ENCODE results near the gene IPCEF1. TPM values are rescaled to one million over a fixed set of nuclear protein-coding genes. Genes with fewer than 3 reads are reported as not detected.

Gene IPCEF1
- total RNA-seq, 1 donor, result 0.36 TPM

DNA sequence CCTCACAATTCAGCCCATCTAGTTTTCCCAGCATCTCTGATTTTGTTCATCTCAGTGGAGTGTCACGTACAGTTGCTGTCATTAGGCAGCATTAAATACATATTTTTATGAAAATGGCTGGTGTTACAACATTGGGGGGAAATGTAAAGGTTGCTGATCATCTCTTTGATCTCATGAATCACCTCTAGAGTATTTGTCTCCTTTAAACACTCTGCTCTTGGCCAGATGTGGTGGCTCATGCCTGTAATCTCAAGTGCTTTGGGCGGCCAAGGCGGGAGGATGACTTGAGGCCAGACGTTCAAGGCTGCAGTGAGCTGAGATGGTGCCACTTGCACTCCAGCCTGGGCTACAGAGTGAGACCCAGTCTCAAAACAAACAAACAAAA is 128.1 kb downstream of the IPCEF1 start:
- no peak overlapping the region for H2AFZ ChIP-seq (ENCODE audit: low read length)
- H3K9me3 ChIP-seq (ENCODE audit: low read depth, low read length), result no peaks in the 10 kb centered on the region
- no peaks in the 10 kb centered on the region for H3K79me2 ChIP-seq (ENCODE audit: insufficient read depth, low read length)
- H3K36me3 ChIP-seq (ENCODE audit: insufficient read depth, low read length), result no peaks in the 10 kb centered on the region
- no peaks in the 10 kb centered on the region for H3K27me3 ChIP-seq (ENCODE audit: insufficient read depth, low read length)
- H3K4me3 ChIP-seq (ENCODE audit: insufficient read depth, low read length), result no peak overlapping the region
- H3K27ac ChIP-seq (ENCODE audit: low read depth, low read length), result no peak overlapping the region
- no peaks in the 10 kb centered on the region for H3K4me1 ChIP-seq (ENCODE audit: insufficient read depth, low read length)
- H3K4me2 ChIP-seq (ENCODE audit: insufficient read depth, low read length), result no peak overlapping the region
- no peak for TF ChIP-seq CTCF (IDR thresholded peaks at IDR 0.05; ENCODE audit: extremely low read depth, low read depth, low read length)
- no peaks in the 10 kb centered on the region for H4K20me1 ChIP-seq (ENCODE audit: insufficient read depth, low read length)
- no peak for DNase-seq (ENCODE audit: insufficient read length, low spot score, missing footprints)

- H3K27ac ChIP-seq (ENCODE audit: low read depth, low read length), result no peak overlapping the region
Observed at GRCh38 chr6:154227862-154228520, 128.6 kb downstream of the IPCEF1 start.

GRCh38 chr6:154226461-154226860 is 130.1 kb downstream of the IPCEF1 start:
- no peak overlapping the region for H3K27ac ChIP-seq (ENCODE audit: low read depth, low read length)
- H3K36me3 ChIP-seq (ENCODE audit: insufficient read depth, low read length), result no peaks in the 10 kb centered on the region
- H3K4me1 ChIP-seq (ENCODE audit: insufficient read depth, low read length), result no peaks in the 10 kb centered on the region
- no peaks in the 10 kb centered on the region for H3K79me2 ChIP-seq (ENCODE audit: insufficient read depth, low read length)
- no peak overlapping the region for H2AFZ ChIP-seq (ENCODE audit: low read length)
- DNase-seq (ENCODE audit: insufficient read length, low spot score, missing footprints), result no peak
- H4K20me1 ChIP-seq (ENCODE audit: insufficient read depth, low read length), result no peaks in the 10 kb centered on the region
- H3K9me3 ChIP-seq (ENCODE audit: low read depth, low read length), result no peaks in the 10 kb centered on the region
- no peak overlapping the region for H3K4me3 ChIP-seq (ENCODE audit: insufficient read depth, low read length)
- TF ChIP-seq CTCF (IDR thresholded peaks at IDR 0.05; ENCODE audit: extremely low read depth, low read depth, low read length), result no peak
- no peaks in the 10 kb centered on the region for H3K27me3 ChIP-seq (ENCODE audit: insufficient read depth, low read length)
- H3K4me2 ChIP-seq (ENCODE audit: insufficient read depth, low read length), result no peak overlapping the region

More at GRCh38 chr6:154227862-154228520, 128.6 kb downstream of the IPCEF1 start:
- H3K79me2 ChIP-seq (ENCODE audit: insufficient read depth, low read length), result no peaks in the 10 kb centered on the region
- no peaks in the 10 kb centered on the region for H3K27me3 ChIP-seq (ENCODE audit: insufficient read depth, low read length)
- H3K4me1 ChIP-seq (ENCODE audit: insufficient read depth, low read length), result no peaks in the 10 kb centered on the region
- H2AFZ ChIP-seq (ENCODE audit: low read length), result no peak overlapping the region
- TF ChIP-seq CTCF (IDR thresholded peaks at IDR 0.05; ENCODE audit: extremely low read depth, low read depth, low read length), result no peak
- no peaks in the 10 kb centered on the region for H3K36me3 ChIP-seq (ENCODE audit: insufficient read depth, low read length)
- H3K4me3 ChIP-seq (ENCODE audit: insufficient read depth, low read length), result no peak overlapping the region
- H3K9me3 ChIP-seq (ENCODE audit: low read depth, low read length), result no peaks in the 10 kb centered on the region
- H3K4me2 ChIP-seq (ENCODE audit: insufficient read depth, low read length), result no peak overlapping the region
- no peaks in the 10 kb centered on the region for H4K20me1 ChIP-seq (ENCODE audit: insufficient read depth, low read length)
- DNase-seq (ENCODE audit: insufficient read length, low spot score, missing footprints), result no peak

- Histone ChIP-seq H3K36me3 (ENCODE audit: insufficient read depth, low read length) (no peaks in the 10 kb centered on the region), H4K20me1 (ENCODE audit: insufficient read depth, low read length) (no peaks in the 10 kb centered on the region), H3K27me3 (ENCODE audit: insufficient read depth, low read length) (no peaks in the 10 kb centered on the region), H3K9me3 (ENCODE audit: low read depth, low read length) (no peaks in the 10 kb centered on the region), H3K4me3 (ENCODE audit: insufficient read depth, low read length) (no peak overlapping the region), H3K27ac (ENCODE audit: low read depth, low read length) (no peak overlapping the region), H3K4me2 (ENCODE audit: insufficient read depth, low read length) (no peak overlapping the region), H3K4me1 (ENCODE audit: insufficient read depth, low read length) (no peaks in the 10 kb centered on the region), H2AFZ (ENCODE audit: low read length) (no peak overlapping the region), H3K79me2 (ENCODE audit: insufficient read depth, low read length) (no peaks in the 10 kb centered on the region)
- no peak for DNase-seq (ENCODE audit: insufficient read length, low spot score, missing footprints)
- no peak for TF ChIP-seq CTCF (IDR thresholded peaks at IDR 0.05; ENCODE audit: extremely low read depth, low read depth, low read length)
Observed at GRCh38 chr6:154223296-154223695, 133.3 kb downstream of the IPCEF1 start.

All from osteoblast (primary cell).